H9 (cell line): ENCODE data around the gene NFILZ. TPM values are rescaled to one million over a fixed set of nuclear protein-coding genes. Genes with fewer than 3 reads are reported as not detected.

ENCODE experiments used
- DNase-seq: peaks from one replicate; pipeline ENCODE4 v3.0.0-alpha.2; 2017
- H2AFZ ChIP-seq: one replicate; pipeline ENCODE4 v1.6.1; 2013; ENCODE audit warnings: mild to moderate bottlenecking, low read length, control low read depth, moderate library complexity
- H2AK5ac ChIP-seq: 2 replicates; pipeline ENCODE4 v1.6.1; 2013; ENCODE audit warnings: low read length, control low read depth, mixed read lengths; ENCODE audit not compliant: insufficient read length
- H2BK120ac ChIP-seq: one replicate; pipeline ENCODE4 v1.6.1; 2013; ENCODE audit warnings: low read depth, mild to moderate bottlenecking, low read length, control low read depth, inconsistent platforms; ENCODE audit not compliant: poor library complexity, severe bottlenecking
- H2BK12ac ChIP-seq: 2 replicates; pipeline ENCODE4 v1.6.1; 2013; ENCODE audit warnings: low read length, control low read depth, mixed read lengths, low read depth; ENCODE audit not compliant: insufficient read length
- H2BK15ac ChIP-seq: 2 replicates; pipeline ENCODE4 v1.6.1; 2013; ENCODE audit warnings: low read depth, low read length, control low read depth
- H2BK20ac ChIP-seq: one replicate; pipeline ENCODE4 v1.6.1; 2013; ENCODE audit warnings: low read depth, mild to moderate bottlenecking, low read length, control low read depth, inconsistent platforms; ENCODE audit not compliant: poor library complexity, severe bottlenecking
- H2BK5ac ChIP-seq: 2 replicates; pipeline ENCODE4 v1.6.1; 2013; ENCODE audit warnings: low read length, control low read depth, mixed read lengths; ENCODE audit not compliant: insufficient read length
- H3K14ac ChIP-seq: 2 replicates; pipeline ENCODE4 v1.6.1; 2013; ENCODE audit warnings: low read length, control low read depth; ENCODE audit not compliant: insufficient read depth
- H3K18ac ChIP-seq: 2 replicates; pipeline ENCODE4 v1.6.1; 2013; ENCODE audit warnings: low read depth, mild to moderate bottlenecking, mixed read lengths, low read length, control low read depth; ENCODE audit not compliant: insufficient read length
- H3K23ac ChIP-seq: 2 replicates; pipeline ENCODE4 v1.6.1; 2013; ENCODE audit warnings: low read length, control low read depth, mixed read lengths, low read depth; ENCODE audit not compliant: insufficient read length
- H3K23me2 ChIP-seq: 2 replicates; pipeline ENCODE4 v1.6.1; 2013; ENCODE audit warnings: low read depth, mild to moderate bottlenecking, mixed read lengths, low read length, control low read depth; ENCODE audit not compliant: insufficient read length, poor library complexity, severe bottlenecking
- H3K27ac ChIP-seq: 2 replicates; pipeline ENCODE4 v1.5.1; 2013; ENCODE audit warnings: low read length, control low read depth, mixed read lengths, low read depth; ENCODE audit not compliant: insufficient read length
- H3K27me3 ChIP-seq: 2 replicates; pipeline ENCODE4 v1.6.1; 2013; ENCODE audit warnings: low read length, control low read depth, inconsistent platforms; ENCODE audit not compliant: insufficient read depth
- H3K4ac ChIP-seq: 2 replicates; pipeline ENCODE4 v1.6.1; 2013; ENCODE audit warnings: low read depth, mild to moderate bottlenecking, control low read depth, inconsistent platforms, low read length, moderate library complexity
- H3K4me1 ChIP-seq: 2 replicates; pipeline ENCODE4 v1.6.1; 2013; ENCODE audit warnings: low read length, control low read depth, inconsistent platforms; ENCODE audit not compliant: insufficient read depth
- H3K4me2 ChIP-seq: 2 replicates; pipeline ENCODE4 v1.6.1; 2013; ENCODE audit warnings: low read length, control low read depth, mixed read lengths; ENCODE audit not compliant: insufficient read length, insufficient read depth
- H3K56ac ChIP-seq: 2 replicates; pipeline ENCODE4 v1.6.1; 2013; ENCODE audit warnings: low read depth, mild to moderate bottlenecking, mixed read lengths, low read length, control low read depth; ENCODE audit not compliant: insufficient read length
- H3K79me1 ChIP-seq: 2 replicates; pipeline ENCODE4 v1.6.1; 2013; ENCODE audit warnings: low read depth, mild to moderate bottlenecking, moderate library complexity, low read length, control low read depth, inconsistent platforms; ENCODE audit not compliant: insufficient read depth, poor library complexity, severe bottlenecking
- H3K79me2 ChIP-seq: 2 replicates; pipeline ENCODE4 v1.6.1; 2013; ENCODE audit warnings: low read length, control low read depth, inconsistent platforms; ENCODE audit not compliant: insufficient read depth
- H3K9ac ChIP-seq: 2 replicates; pipeline ENCODE4 v1.6.1; 2013; ENCODE audit warnings: low read length, control low read depth, mixed read lengths; ENCODE audit not compliant: insufficient read length; ENCODE audit errors: extremely low read depth
- H3K9me3 ChIP-seq: one replicate; pipeline ENCODE4 v1.6.1; 2013; ENCODE audit warnings: low read depth, low read length, inconsistent platforms; ENCODE audit not compliant: control insufficient read depth
- H3T11ph ChIP-seq: one replicate; pipeline ENCODE4 v1.6.1; 2013; ENCODE audit warnings: mild to moderate bottlenecking, low read length, control low read depth, inconsistent platforms
- H4K20me1 ChIP-seq: one replicate; pipeline ENCODE4 v1.6.1; 2013; ENCODE audit not compliant: control insufficient read depth, insufficient read length, insufficient read depth
- H4K5ac ChIP-seq: 2 replicates; pipeline ENCODE4 v1.6.1; 2013; ENCODE audit warnings: low read depth, mild to moderate bottlenecking, mixed read lengths, low read length, control low read depth; ENCODE audit not compliant: insufficient read length
- H4K8ac ChIP-seq: replicated peaks from 2 replicates; pipeline ENCODE4 v1.6.1; 2013; ENCODE audit warnings: low read length, control low read depth, mixed read lengths, low read depth; ENCODE audit not compliant: insufficient read length
- H4K91ac ChIP-seq: 2 replicates; pipeline ENCODE4 v1.6.1; 2013; ENCODE audit warnings: low read depth, mild to moderate bottlenecking, moderate library complexity, mixed read lengths, low read length, control low read depth; ENCODE audit not compliant: insufficient read length
- H3K27ac Mint-ChIP-seq, 3 experiments: 2 replicates in 2 of 3; 3 replicates in 1 of 3; pipeline ENCODE4 v1.8.0; 2020 to 2021; ENCODE audit warnings: mixed read lengths in 3 of 3, mild to moderate bottlenecking in 1 of 3, moderate library complexity in 1 of 3
- H3K27me3 Mint-ChIP-seq: 2 replicates; pipeline ENCODE4 v1.8.0; 2021; ENCODE audit warnings: low read depth, mild to moderate bottlenecking, moderate library complexity, mixed read lengths
- H3K36me3 Mint-ChIP-seq, 3 experiments: 2 replicates in 2 of 3; 3 replicates in 1 of 3; pipeline ENCODE4 v1.8.0; 2020 to 2021; ENCODE audit warnings: low read depth in 3 of 3, mixed read lengths in 3 of 3; ENCODE audit not compliant: insufficient read depth in 1 of 3
- H3K4me1 Mint-ChIP-seq, 2 experiments: 2 replicates each; pipeline ENCODE4 v1.8.0; 2020; ENCODE audit warnings: mixed read lengths in 2 of 2
- H3K4me3 Mint-ChIP-seq, 2 experiments: 2 replicates in 1 of 2; 3 replicates in 1 of 2; pipeline ENCODE4 v1.8.0; 2020 to 2021; ENCODE audit warnings: mild to moderate bottlenecking in 2 of 2, mixed read lengths in 2 of 2, moderate library complexity in 1 of 2
- H3K9me3 Mint-ChIP-seq, 2 experiments: 2 replicates in 1 of 2; 3 replicates in 1 of 2; pipeline ENCODE4 v1.8.0; 2020; ENCODE audit warnings: mild to moderate bottlenecking in 2 of 2, mixed read lengths in 2 of 2, moderate library complexity in 1 of 2
- CTCF ChIP-seq: fragments of 200-600 bp; sonication (generic); conservative IDR thresholded peaks from 3 replicates; pipeline ENCODE4 v1.8.0; 2021; ENCODE audit warnings: antibody characterized with exemption, mild to moderate bottlenecking
- WGBS: extraction: QIAGEN DNeasy Blood & Tissue Kit; methylation state at CpG from one replicate; pipeline ENCODE4 v1.1.7; 2013; ENCODE audit warnings: missing lambda C conversion rate, low lambda C conversion rate, mixed read lengths; ENCODE audit not compliant: insufficient read length; ENCODE audit errors: extremely low coverage; 5-methylcytosine and 5-hydroxymethylcytosine counted together
- total RNA-seq: library from RNA; stranded (reverse); gene quantifications from 2 replicates; pipeline ENCODE4 v1.2.1, GENCODE V29; 2021

Gene NFILZ
- total RNA-seq, 1 experiment from 2014 or later: not detected

GRCh38 chr19:8675066-8675465, 44.6 kb downstream of the NFILZ start:
- Histone ChIP-seq H3K4ac (no peak overlapping the region), H3K14ac (no peak overlapping the region), H4K20me1 (no peaks in the 10 kb centered on the region), H3K79me2 (no peaks in the 10 kb centered on the region), H3K23me2 (no peaks in the 10 kb centered on the region), H3K4me2 (no peak overlapping the region), H4K5ac (no peak overlapping the region), H2BK12ac (no peak overlapping the region), H4K91ac (no peak overlapping the region), H2AFZ (no peak overlapping the region), H2BK120ac (no peak overlapping the region), H3K4me1 (no peaks in the 10 kb centered on the region), H3K27ac (no peak overlapping the region), H4K8ac (no peak overlapping the region), H3K23ac (no peak overlapping the region), H2BK20ac (no peak overlapping the region), H2AK5ac (no peak overlapping the region), H3K18ac (no peak overlapping the region), H2BK15ac (no peak overlapping the region), H3K56ac (no peak overlapping the region), H2BK5ac (no peak overlapping the region), H3T11ph (no peak overlapping the region), H3K9ac (no peak overlapping the region), H3K9me3 (no peaks in the 10 kb centered on the region), H3K27me3 (no peaks in the 10 kb centered on the region), H3K79me1 (no peaks in the 10 kb centered on the region)
- peaks cover 3 to 6% (median 5%) of the 10 kb centered on the region in 3 experiments; a peak in 4 of 7 replicates for H3K36me3 Mint-ChIP-seq
- no CpG with 5 or more reads among the region's 3 CpGs for WGBS
- H3K4me3 Mint-ChIP-seq: no peak overlapping the region
- no peaks in the 10 kb centered on the region for H3K4me1 Mint-ChIP-seq
- H3K27ac Mint-ChIP-seq: no peak overlapping the region
- peaks cover 14 to 38% of the 10 kb centered on the region in 2 experiments for H3K9me3 Mint-ChIP-seq
- TF ChIP-seq CTCF: no peak
- DNase-seq: no peak
- H3K27me3 Mint-ChIP-seq: peaks cover 8% of the 10 kb centered on the region
